CD14-positive monocyte (primary cell): Measurements from ENCODE around the gene RCOR3. TPM values are rescaled to one million over a fixed set of nuclear protein-coding genes. Genes with fewer than 3 reads are reported as not detected.

Experiments used
- DNase-seq, 3 donors: peaks; one replicate each; pipeline ENCODE4 v3.0.0-alpha.2; 2011 to 2022
- H2AFZ ChIP-seq: 2 replicates; pipeline ENCODE4 v1.6.0; 2012; ENCODE audit warnings: mild to moderate bottlenecking, low read depth, low read length, inconsistent platforms; ENCODE audit not compliant: insufficient read depth, poor library complexity, severe bottlenecking
- H3K27ac ChIP-seq, 2 donors: 1 replicate in 1 of 2; 2 replicates in 1 of 2; pipeline ENCODE4 v1.5.1; 2012 to 2013; ENCODE audit warnings: low read length in 2 of 2, control low read depth in 1 of 2, inconsistent platforms in 1 of 2, low read depth in 1 of 2, mild to moderate bottlenecking in 1 of 2
- H3K27me3 ChIP-seq, 2 donors: one replicate each; pipeline versions ENCODE4 v1.6.0 to v1.6.1; 2011 to 2013; ENCODE audit warnings: low read length in 2 of 2; ENCODE audit not compliant: control insufficient read depth in 2 of 2, insufficient read depth in 2 of 2
- H3K36me3 ChIP-seq, 2 donors: replicated peaks in 1 of 2; 1 replicate in 1 of 2; 2 replicates in 1 of 2; pipeline versions ENCODE4 v1.5.1 to v1.6.1; 2012 to 2013; ENCODE audit warnings: low read length in 2 of 2, control low read depth in 1 of 2, inconsistent platforms in 1 of 2, mild to moderate bottlenecking in 1 of 2; ENCODE audit not compliant: insufficient read depth in 2 of 2, control insufficient read depth in 1 of 2
- H3K4me1 ChIP-seq, 2 donors: 1 replicate in 1 of 2; 2 replicates in 1 of 2; pipeline versions ENCODE4 v1.5.1 to v1.6.1; 2012 to 2013; ENCODE audit warnings: low read length in 2 of 2, control low read depth in 1 of 2, inconsistent platforms in 1 of 2, mild to moderate bottlenecking in 1 of 2, moderate library complexity in 1 of 2; ENCODE audit not compliant: insufficient read depth in 2 of 2, control insufficient read depth in 1 of 2
- H3K4me2 ChIP-seq: replicated peaks from 2 replicates; pipeline ENCODE3; 2012; ENCODE audit warnings: low read length, moderate library complexity, mild to moderate bottlenecking; ENCODE audit not compliant: poor library complexity, severe bottlenecking; ENCODE audit errors: extremely low read depth
- H3K4me3 ChIP-seq, 3 experiments: fragments of 200-600 bp in 1 of 3; sonication (generic) in 1 of 3; replicated peaks in 1 of 3; 1 replicate in 2 of 3; 2 replicates in 1 of 3; pipeline ENCODE4 v1.5.1; 2011 to 2013; ENCODE audit warnings: low read length in 3 of 3, mild to moderate bottlenecking in 3 of 3, control low read depth in 2 of 3, low read depth in 2 of 3, inconsistent platforms in 1 of 3, moderate library complexity in 1 of 3
- H3K79me2 ChIP-seq: 2 replicates; pipeline ENCODE4 v1.6.0; 2012; ENCODE audit warnings: mild to moderate bottlenecking, control low read depth, inconsistent platforms, low read length, moderate library complexity; ENCODE audit not compliant: insufficient read depth
- H3K9ac ChIP-seq: 2 replicates; pipeline ENCODE4 v1.6.0; 2017; ENCODE audit warnings: low read length, mild to moderate bottlenecking; ENCODE audit not compliant: insufficient read depth, poor library complexity, severe bottlenecking
- H3K9me3 ChIP-seq, 2 donors: replicated peaks in 1 of 2; 1 replicate in 1 of 2; 2 replicates in 1 of 2; pipeline versions ENCODE4 v1.5.1 to v1.6.1; 2012 to 2013; ENCODE audit warnings: low read length in 2 of 2, control low read depth in 1 of 2; ENCODE audit not compliant: control insufficient read depth in 1 of 2, insufficient read depth in 1 of 2
- H4K20me1 ChIP-seq: 2 replicates; pipeline ENCODE4 v1.6.0; 2012; ENCODE audit warnings: mild to moderate bottlenecking, low read length, control low read depth, moderate library complexity; ENCODE audit not compliant: insufficient read depth
- H3K27ac Mint-ChIP-seq, 7 donors: one replicate each; pipeline ENCODE4 v1.8.0; 2020; ENCODE audit warnings: mild to moderate bottlenecking in 7 of 7, mixed read lengths in 7 of 7, moderate library complexity in 6 of 7, inconsistent platforms in 2 of 7
- H3K27me3 Mint-ChIP-seq, 3 donors: one replicate each; pipeline ENCODE4 v1.8.0; 2021 to 2022; ENCODE audit warnings: low read depth in 3 of 3, mild to moderate bottlenecking in 3 of 3, mixed read lengths in 3 of 3, moderate library complexity in 3 of 3, inconsistent platforms in 1 of 3
- H3K36me3 Mint-ChIP-seq, 2 donors: one replicate each; pipeline ENCODE4 v1.8.0; 2020; ENCODE audit warnings: mixed read lengths in 2 of 2, inconsistent platforms in 1 of 2, mild to moderate bottlenecking in 1 of 2
- H3K4me1 Mint-ChIP-seq: one replicate; pipeline ENCODE4 v1.8.0; 2020; ENCODE audit warnings: mild to moderate bottlenecking, mixed read lengths
- H3K4me3 Mint-ChIP-seq, 2 donors: one replicate each; pipeline ENCODE4 v1.8.0; 2020; ENCODE audit warnings: mild to moderate bottlenecking in 2 of 2, mixed read lengths in 2 of 2, moderate library complexity in 1 of 2
- H3K9me3 Mint-ChIP-seq, 7 donors: one replicate each; pipeline ENCODE4 v1.8.0; 2020 to 2022; ENCODE audit warnings: mixed read lengths in 7 of 7, mild to moderate bottlenecking in 6 of 7, moderate library complexity in 6 of 7, inconsistent platforms in 2 of 7
- WGBS: methylation state at CpG from one replicate; pipeline ENCODE4 v1.1.5; 2013; ENCODE audit warnings: missing lambda C conversion rate; ENCODE audit not compliant: insufficient coverage; 5-methylcytosine and 5-hydroxymethylcytosine counted together
- intact Hi-C, 2 donors: fragments of 100-400 bp; cut with micrococcal nuclease; formaldehyde crosslinking; loops; one replicate each; pipeline versions ENCODE4 v1.15.0 to v1.15.1; 2023
- polyA plus RNA-seq, 3 donors: library from polyadenylated mRNA; depleted of rRNA in 1 of 3; unstranded in 2 of 3; stranded (reverse) in 1 of 3; fragments of 300-500 nt in 2 of 3; fragments of >200 nt in 1 of 3; fragmentation: Illumina TruSeq in 2 of 3; gene quantifications; 1 replicate in 2 of 3; 2 replicates in 1 of 3; pipeline ENCODE4 v1.2.3, GENCODE V29; 2012 to 2021
- TF ChIP-seq, protein P1 (sequence below): fragments of 200-600 bp; IDR thresholded peaks from one replicate; pipeline ENCODE4 v1.8.0; 2022; ENCODE audit warnings: antibody characterized with exemption, mild to moderate bottlenecking

The RCOR3 gene
- polyA plus RNA-seq, 3 donors = 14.5 to 46.5 (median 21.6) TPM

DNA sequence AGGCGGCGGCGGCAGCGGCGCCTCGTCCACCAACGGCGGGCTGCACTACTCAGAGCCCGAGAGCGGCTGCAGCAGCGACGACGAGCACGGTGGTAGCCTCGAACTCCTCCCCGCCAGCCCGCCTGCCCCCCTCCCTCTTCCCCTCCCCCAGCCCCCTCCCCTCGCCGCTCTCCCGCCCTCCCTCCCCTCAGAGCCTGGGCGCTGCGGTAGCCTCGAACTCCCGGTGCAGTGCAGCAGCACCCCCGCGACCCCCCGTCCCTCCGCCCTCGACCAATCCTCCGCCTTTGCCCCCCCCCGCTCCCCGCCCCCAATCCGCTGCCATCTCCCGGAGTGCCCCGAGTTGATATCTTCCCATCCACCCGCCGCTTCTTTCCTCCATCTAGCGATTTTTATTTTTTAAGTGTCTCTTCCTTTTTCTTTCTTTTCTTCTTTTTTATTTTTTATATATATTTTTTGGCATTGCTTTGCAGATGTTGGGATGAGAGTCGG lies 516 bp downstream of the RCOR3 start:
- H3K79me2 ChIP-seq = peaks cover 46% of the 10 kb centered on the region
- Mint-ChIP-seq H3K27me3 (peaks cover 0 to 1% (median 0%) of the 10 kb centered on the region in 3 donors), H3K27ac (peak overlapping the region; percentile 85 to 91 (median 87)), H3K4me1 (peaks cover 23% of the 10 kb centered on the region), H3K36me3 (peaks cover 3 to 12% of the 10 kb centered on the region in 2 donors), H3K9me3 (no peaks in the 10 kb centered on the region), H3K4me3 (peak overlapping the region; percentile 88 to 94)
- peak overlapping the region; percentile 98 for H2AFZ ChIP-seq
- H3K27me3 ChIP-seq = no peaks in the 10 kb centered on the region
- under 1% methylated on average over 16 of the region's 39 CpGs for WGBS
- H3K4me3 ChIP-seq = peak overlapping the region; percentile 75 to 95 (median 89)
- TF ChIP-seq, protein P1, sequence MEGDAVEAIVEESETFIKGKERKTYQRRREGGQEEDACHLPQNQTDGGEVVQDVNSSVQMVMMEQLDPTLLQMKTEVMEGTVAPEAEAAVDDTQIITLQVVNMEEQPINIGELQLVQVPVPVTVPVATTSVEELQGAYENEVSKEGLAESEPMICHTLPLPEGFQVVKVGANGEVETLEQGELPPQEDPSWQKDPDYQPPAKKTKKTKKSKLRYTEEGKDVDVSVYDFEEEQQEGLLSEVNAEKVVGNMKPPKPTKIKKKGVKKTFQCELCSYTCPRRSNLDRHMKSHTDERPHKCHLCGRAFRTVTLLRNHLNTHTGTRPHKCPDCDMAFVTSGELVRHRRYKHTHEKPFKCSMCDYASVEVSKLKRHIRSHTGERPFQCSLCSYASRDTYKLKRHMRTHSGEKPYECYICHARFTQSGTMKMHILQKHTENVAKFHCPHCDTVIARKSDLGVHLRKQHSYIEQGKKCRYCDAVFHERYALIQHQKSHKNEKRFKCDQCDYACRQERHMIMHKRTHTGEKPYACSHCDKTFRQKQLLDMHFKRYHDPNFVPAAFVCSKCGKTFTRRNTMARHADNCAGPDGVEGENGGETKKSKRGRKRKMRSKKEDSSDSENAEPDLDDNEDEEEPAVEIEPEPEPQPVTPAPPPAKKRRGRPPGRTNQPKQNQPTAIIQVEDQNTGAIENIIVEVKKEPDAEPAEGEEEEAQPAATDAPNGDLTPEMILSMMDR = no peak
- H4K20me1 ChIP-seq = peaks cover 29% of the 10 kb centered on the region
- peak overlapping the region; percentile 82 to 90 for H3K27ac ChIP-seq
- intact Hi-C loops = no loop called here
- H3K9ac ChIP-seq = peak overlapping the region; percentile 79
- H3K9me3 ChIP-seq = no peaks in the 10 kb centered on the region
- peak overlapping the region; percentile 96 for H3K4me2 ChIP-seq
- H3K4me1 ChIP-seq = peaks cover 15 to 27% of the 10 kb centered on the region in 2 donors
- DNase-seq = no peak
- H3K36me3 ChIP-seq = peaks cover 10 to 15% of the 10 kb centered on the region in 2 donors

DNA sequence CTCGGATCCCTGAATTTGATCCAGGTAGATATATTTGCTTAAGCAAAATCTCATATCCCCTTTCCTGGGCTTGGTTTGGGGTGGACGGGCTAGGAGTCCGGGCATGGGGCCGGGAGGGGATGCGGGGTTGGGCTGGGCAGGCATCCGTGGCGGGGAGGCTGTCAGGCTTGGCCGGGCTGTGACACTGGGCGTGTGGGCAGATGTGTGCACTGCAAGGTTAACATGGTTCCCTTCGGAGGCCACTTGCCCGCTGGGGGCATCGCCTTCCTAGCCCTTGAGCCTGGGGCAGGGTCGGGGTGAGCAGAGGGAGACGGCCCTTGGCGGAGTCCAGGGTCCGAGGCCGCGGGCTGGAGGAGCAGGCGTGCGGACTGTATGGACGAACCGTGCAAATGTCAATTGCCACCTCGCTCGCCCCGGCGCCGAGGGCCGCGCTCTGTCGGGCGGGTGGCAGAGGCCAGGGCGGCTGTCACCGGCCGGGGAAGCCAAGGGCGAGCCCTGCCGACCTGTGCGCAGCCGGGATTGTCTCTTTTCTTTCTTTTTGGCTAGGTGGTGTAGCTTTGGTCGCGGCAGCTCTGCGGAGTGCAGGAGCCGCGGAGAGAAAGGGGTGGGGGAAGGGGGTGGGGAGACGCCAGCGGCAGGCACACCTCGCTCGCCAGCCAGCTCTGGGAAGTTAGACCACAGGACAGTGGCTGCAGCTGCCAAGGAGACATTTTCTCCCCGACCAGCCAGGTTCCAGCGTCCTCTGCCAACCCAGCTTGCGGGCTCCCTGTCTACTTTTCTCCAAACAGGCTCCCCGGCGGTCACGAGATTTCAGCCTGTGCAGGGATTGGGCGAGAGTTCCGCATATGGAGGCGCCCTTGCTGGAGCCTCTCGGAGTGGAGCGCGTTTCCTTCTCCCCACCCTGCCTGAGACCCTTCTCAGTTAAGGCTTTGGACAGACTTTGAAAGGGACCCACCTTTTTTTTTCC lies 1.3 kb downstream of the RCOR3 start:
- intact Hi-C loops = no loop called here
- peaks cover 23% of the 10 kb centered on the region for H3K4me1 Mint-ChIP-seq

More for the DNA sequence above, 1.3 kb downstream of the RCOR3 start:
- H3K36me3 ChIP-seq = peaks cover 11 to 17% of the 10 kb centered on the region in 2 donors
- peak overlapping the region; percentile 75 to 90 for H3K27ac ChIP-seq
- H2AFZ ChIP-seq = peak overlapping the region; percentile 90
- H3K27ac Mint-ChIP-seq = peak overlapping the region; percentile 85 to 91 (median 87)
- H3K9me3 Mint-ChIP-seq = no peaks in the 10 kb centered on the region
- peaks cover 4 to 16% of the 10 kb centered on the region in 2 donors for H3K36me3 Mint-ChIP-seq
- under 1% methylated on average over 54 of the region's 59 CpGs for WGBS
- H3K27me3 ChIP-seq = no peaks in the 10 kb centered on the region
- TF ChIP-seq, protein P1 = no peak
- H3K79me2 ChIP-seq = peaks cover 52% of the 10 kb centered on the region
- peak; percentile 43 to 63 (median 54) for DNase-seq
- peak overlapping the region; percentile 67 for H3K9ac ChIP-seq
- peak overlapping the region; percentile 88 to 94 for H3K4me3 Mint-ChIP-seq
- peak overlapping the region; percentile 96 for H3K4me2 ChIP-seq
- peak overlapping the region; percentile 75 to 95 (median 89) for H3K4me3 ChIP-seq
- no peaks in the 10 kb centered on the region for H3K9me3 ChIP-seq
- peaks cover 15 to 27% of the 10 kb centered on the region in 2 donors for H3K4me1 ChIP-seq
- H3K27me3 Mint-ChIP-seq = peaks cover 0 to 1% (median 0%) of the 10 kb centered on the region in 3 donors
- H4K20me1 ChIP-seq = peaks cover 29% of the 10 kb centered on the region
